Measurements from ENCODE around the gene SYNGR4.

The SYNGR4 gene

DNA sequence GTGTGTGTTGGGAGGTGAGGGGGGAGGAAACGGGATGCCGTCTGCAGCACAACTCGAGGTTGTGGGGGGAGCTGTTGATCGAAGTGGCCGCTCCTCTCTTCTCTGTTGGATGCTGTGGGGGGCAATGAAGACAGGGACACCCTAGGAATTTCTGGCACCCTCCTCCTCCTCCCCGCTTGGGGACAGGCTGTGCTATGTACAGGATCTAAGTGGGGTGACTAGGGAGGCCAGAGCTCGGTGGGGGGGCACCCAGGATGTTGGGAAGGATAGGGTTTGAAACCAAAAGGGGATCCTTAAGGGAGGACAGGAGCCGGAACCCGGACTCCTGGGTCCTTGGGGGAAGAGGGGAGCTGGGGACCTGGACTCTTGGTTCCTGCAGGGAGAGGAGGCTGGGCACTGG is 31.3 kb downstream of the SYNGR4 start:
- TF ChIP-seq POLR2AphosphoS5 (IDR thresholded peaks at IDR 0.05; ENCODE audit: borderline replicate concordance, low read depth, low read length) (no peak), EZH2 (IDR thresholded peaks at IDR 0.05) (no peak), FOXP2 (optimal IDR thresholded peaks at IDR 0.05; ENCODE audit: control extremely low read depth, extremely low read length, insufficient read depth) (no peak)
- Histone ChIP-seq H3K9me3 (ENCODE audit: low read depth, low read length) (no peaks in the 10 kb centered on the region), H3K27ac (no peak overlapping the region), H3K4me3 (no peak overlapping the region), H3K9ac (ENCODE audit: insufficient read length) (no peak overlapping the region), H3K36me3 (ENCODE audit: insufficient read depth, low read length) (no peaks in the 10 kb centered on the region)
- DNase-seq (ENCODE audit: low read depth, low spot score): no peak

DNA sequence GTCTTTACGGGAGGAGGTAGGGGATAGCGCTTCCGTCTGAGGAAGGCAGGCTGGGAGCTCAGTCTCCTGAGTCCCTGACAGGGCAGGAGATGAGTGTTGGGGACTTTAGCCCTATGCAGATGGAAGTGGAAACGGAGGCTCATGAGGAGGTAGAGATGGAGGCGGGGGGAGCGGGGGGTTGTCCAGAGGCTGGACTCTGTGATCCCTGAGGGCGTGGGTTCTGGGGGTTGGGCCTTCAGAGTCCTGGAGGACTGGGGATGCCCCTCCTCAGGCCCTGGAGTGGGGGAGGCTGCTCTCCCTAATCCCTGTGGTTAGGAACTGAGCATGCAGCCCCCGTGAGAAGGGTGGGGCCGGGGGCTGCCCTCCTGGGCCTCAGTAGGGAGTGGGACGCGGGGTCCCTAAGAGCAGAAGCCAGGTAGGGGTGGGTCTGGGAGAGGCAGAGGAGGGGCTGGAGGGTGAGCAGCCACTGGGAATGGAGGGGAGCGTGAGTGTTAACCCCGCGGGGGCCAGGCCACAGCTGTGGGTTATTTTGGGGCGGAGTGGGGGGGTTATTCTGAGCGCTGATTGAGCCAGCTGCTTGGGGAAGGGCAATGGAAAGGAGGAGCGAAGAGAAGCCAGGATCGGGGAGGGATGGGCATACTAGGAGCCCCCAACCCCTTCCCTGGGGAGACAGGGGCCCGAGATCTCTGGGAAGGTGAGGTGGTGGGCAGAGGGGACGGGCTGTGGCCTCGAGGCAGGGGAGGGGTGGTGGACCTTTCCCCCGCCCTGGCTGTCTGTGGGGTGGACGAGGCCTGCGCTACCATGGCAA is 32.1 kb downstream of the SYNGR4 start:
- peak; percentile 23; the same call in 1 of the 2 replicates for TF ChIP-seq POLR2AphosphoS5 (IDR thresholded peaks at IDR 0.05; ENCODE audit: borderline replicate concordance, low read depth, low read length)
- TF ChIP-seq EZH2 (IDR thresholded peaks at IDR 0.05): no peak
- TF ChIP-seq FOXP2 (optimal IDR thresholded peaks at IDR 0.05; ENCODE audit: control extremely low read depth, extremely low read length, insufficient read depth): no peak
- Histone ChIP-seq H3K27ac (no peak overlapping the region), H3K9me3 (ENCODE audit: low read depth, low read length) (no peaks in the 10 kb centered on the region), H3K4me3 (peak overlapping the region; percentile 66; the same call in 1 of the 2 replicates), H3K9ac (ENCODE audit: insufficient read length) (no peak overlapping the region), H3K36me3 (ENCODE audit: insufficient read depth, low read length) (no peaks in the 10 kb centered on the region)
- DNase-seq (ENCODE audit: low read depth, low spot score): no peak

DNA sequence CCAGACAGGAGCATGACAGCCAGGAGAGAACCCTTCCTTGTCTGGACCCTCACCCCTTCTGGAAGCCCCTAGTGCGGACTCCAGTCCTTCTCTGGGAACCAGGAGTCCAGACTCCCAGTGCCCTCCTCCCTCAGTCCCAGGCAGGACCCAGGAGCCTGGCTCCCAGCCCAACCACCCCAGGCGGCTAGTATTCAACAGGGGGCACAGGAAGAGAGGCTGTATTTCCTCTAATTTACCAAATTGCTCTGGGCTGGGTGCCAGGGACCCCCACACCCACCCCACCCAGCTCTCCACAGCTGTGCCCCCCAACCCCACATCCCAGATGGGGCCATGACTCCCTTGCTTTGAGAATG is 32.6 kb downstream of the SYNGR4 start:
- DNase-seq (ENCODE audit: low read depth, low spot score): no peak

DNA sequence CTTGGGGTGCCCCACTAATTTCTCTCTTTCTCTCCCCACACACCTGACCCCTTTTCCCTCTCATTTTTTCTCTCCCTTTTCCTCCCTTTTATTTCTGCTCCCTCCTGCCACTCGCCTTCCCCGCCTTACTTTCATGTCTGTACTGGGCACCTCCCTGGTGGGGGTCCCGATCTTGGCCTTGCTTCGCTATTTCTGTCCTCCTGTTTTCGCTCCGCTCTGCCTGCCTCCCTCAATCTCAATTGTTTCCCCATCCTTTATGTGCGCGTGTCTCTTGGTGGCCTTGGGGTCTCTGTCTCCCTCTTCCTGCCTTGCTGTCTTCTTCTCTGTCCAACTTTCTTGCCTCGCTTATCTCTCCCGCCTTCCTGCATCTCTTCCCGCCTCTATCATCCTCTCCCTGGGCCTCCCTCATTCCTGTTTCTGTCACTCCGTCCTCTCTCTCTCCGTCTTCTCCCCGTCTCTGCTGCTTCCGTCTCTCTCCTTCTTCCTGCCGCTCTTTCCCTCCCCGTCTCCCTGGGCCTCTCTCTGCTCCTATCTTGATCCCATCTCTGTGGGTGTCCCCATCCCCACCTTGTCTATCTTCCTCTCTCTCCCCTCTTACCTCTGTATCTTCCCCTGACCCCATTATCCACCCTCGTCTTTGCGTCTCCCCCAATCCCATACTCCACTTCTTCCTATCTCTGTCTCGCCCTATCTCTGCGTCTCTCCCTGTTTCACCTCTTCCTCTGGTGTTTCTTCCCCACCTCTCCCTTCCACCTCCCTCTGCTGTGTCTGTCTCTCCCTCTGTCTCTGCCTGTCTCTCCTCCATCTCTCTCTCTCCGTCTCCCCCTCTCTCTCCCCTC is 33.3 kb downstream of the SYNGR4 start:
- TF ChIP-seq EZH2 (IDR thresholded peaks at IDR 0.05): no peak
- TF ChIP-seq FOXP2 (optimal IDR thresholded peaks at IDR 0.05; ENCODE audit: control extremely low read depth, extremely low read length, insufficient read depth): no peak
- no peak for TF ChIP-seq POLR2AphosphoS5 (IDR thresholded peaks at IDR 0.05; ENCODE audit: borderline replicate concordance, low read depth, low read length)
- H3K9me3 ChIP-seq (ENCODE audit: low read depth, low read length): no peaks in the 10 kb centered on the region
- H3K36me3 ChIP-seq (ENCODE audit: insufficient read depth, low read length): no peaks in the 10 kb centered on the region
- peak overlapping the region; percentile 32 for H3K9ac ChIP-seq (ENCODE audit: insufficient read length)
- no peak overlapping the region for H3K27ac ChIP-seq
- DNase-seq (ENCODE audit: low read depth, low spot score): no peak
- peak overlapping the region; percentile 66 for H3K4me3 ChIP-seq

More for the DNA sequence above, 32.6 kb downstream of the SYNGR4 start:
- Histone ChIP-seq H3K36me3 (ENCODE audit: insufficient read depth, low read length) (no peaks in the 10 kb centered on the region), H3K9ac (ENCODE audit: insufficient read length) (no peak overlapping the region), H3K27ac (no peak overlapping the region), H3K4me3 (peak overlapping the region; percentile 66), H3K9me3 (ENCODE audit: low read depth, low read length) (no peaks in the 10 kb centered on the region)
- TF ChIP-seq EZH2 (IDR thresholded peaks at IDR 0.05) (no peak), FOXP2 (optimal IDR thresholded peaks at IDR 0.05; ENCODE audit: control extremely low read depth, extremely low read length, insufficient read depth) (no peak), POLR2AphosphoS5 (IDR thresholded peaks at IDR 0.05; ENCODE audit: borderline replicate concordance, low read depth, low read length) (no peak)

DNA sequence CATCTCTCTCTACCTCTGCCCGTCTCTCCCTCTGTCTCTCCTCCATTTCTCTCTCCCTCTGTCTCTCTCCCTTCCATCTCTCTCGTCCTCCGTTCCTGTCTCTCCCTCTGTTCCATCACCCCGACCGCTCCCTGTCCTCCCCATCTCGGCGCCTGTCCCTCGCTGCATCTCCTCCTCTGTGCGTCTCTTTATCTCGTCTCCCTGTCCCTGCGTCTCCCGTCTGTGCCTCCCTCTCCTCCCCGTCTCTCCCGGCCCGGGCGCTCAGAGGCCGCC is 33.9 kb downstream of the SYNGR4 start:
- Histone ChIP-seq H3K27ac (no peak overlapping the region), H3K9ac (ENCODE audit: insufficient read length) (peak overlapping the region; percentile 32), H3K36me3 (ENCODE audit: insufficient read depth, low read length) (no peaks in the 10 kb centered on the region), H3K4me3 (peak overlapping the region; percentile 66), H3K9me3 (ENCODE audit: low read depth, low read length) (no peaks in the 10 kb centered on the region)
- TF ChIP-seq EZH2 (IDR thresholded peaks at IDR 0.05): no peak
- no peak for TF ChIP-seq FOXP2 (optimal IDR thresholded peaks at IDR 0.05; ENCODE audit: control extremely low read depth, extremely low read length, insufficient read depth)
- TF ChIP-seq POLR2AphosphoS5 (IDR thresholded peaks at IDR 0.05; ENCODE audit: borderline replicate concordance, low read depth, low read length): no peak
- DNase-seq (ENCODE audit: low read depth, low spot score): no peak

DNA sequence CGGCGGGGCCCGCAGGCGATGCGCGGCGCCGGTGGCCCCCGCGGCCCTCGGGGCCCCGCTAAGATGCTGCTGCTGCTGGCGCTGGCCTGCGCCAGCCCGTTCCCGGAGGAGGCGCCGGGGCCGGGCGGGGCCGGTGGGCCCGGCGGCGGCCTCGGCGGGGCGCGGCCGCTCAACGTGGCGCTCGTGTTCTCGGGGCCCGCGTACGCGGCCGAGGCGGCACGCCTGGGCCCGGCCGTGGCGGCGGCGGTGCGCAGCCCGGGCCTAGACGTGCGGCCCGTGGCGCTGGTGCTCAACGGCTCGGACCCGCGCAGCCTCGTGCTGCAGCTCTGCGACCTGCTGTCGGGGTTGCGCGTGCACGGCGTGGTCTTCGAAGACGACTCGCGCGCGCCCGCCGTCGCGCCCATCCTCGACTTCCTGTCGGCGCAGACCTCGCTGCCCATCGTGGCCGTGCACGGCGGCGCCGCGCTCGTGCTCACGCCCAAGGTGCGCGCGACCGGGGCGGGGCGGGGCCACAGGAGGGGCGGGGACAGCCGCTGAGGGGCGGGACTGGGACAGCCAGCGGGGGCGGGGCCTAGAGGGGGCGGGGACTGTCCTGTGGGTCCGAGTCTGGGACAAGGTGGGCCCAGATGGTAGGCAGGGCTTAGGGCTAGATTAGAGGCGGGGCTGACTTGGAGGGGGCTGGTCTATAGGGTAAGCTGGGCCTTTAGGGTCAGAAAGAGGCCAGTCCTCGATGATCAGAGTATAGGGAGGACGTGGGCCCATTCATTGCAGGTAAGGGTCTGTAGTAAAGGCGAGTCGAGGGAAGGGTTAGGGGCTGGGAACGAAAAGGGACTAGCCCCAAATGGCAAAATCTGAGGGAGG is 34.4 kb downstream of the SYNGR4 start:
- no peak for TF ChIP-seq EZH2 (IDR thresholded peaks at IDR 0.05)
- no peak for TF ChIP-seq FOXP2 (optimal IDR thresholded peaks at IDR 0.05; ENCODE audit: control extremely low read depth, extremely low read length, insufficient read depth)
- no peak for TF ChIP-seq POLR2AphosphoS5 (IDR thresholded peaks at IDR 0.05; ENCODE audit: borderline replicate concordance, low read depth, low read length)
- peak overlapping the region; percentile 68; the same call in 1 of the 2 replicates for H3K27ac ChIP-seq

DNA sequence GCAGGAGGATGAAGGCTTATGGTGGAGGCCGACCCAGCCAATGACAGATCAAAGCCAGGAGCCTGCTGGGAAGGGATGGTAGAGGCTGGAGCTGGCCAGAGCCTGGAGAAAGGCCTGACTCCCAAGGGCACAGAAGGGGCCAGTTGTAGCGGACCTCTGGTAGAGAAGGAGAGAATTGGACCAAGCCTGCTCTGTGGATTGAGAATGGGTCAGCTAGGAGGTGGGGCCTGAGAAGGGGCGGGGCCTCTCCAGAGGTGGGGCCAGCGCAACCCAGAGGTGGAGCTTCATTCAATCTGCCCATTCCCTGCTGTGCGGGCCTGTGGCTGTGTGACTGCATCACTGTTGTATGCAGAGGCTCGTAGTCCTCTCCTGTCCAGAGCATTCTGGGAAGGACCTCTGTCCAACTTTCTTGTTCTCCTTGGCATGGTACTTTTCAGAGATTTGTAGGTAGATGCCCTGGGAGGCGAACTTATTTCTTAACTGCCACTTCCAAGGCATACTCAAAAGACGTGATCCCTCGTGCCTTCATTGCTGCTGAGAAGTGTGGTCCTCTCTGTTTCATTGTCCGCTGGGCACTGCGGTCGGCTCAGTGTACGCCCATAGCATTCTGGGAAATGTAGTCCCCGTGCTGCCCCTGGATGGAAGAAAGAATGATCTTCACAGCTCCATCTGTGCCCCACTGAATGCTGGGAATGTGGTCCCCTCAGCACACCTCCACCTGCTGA is 36.0 kb downstream of the SYNGR4 start:
- Histone ChIP-seq H3K9ac (ENCODE audit: insufficient read length) (no peak overlapping the region), H3K4me3 (no peak overlapping the region), H3K9me3 (ENCODE audit: low read depth, low read length) (no peaks in the 10 kb centered on the region), H3K36me3 (ENCODE audit: insufficient read depth, low read length) (no peaks in the 10 kb centered on the region), H3K27ac (no peak overlapping the region)
- TF ChIP-seq POLR2AphosphoS5 (IDR thresholded peaks at IDR 0.05; ENCODE audit: borderline replicate concordance, low read depth, low read length): no peak
- TF ChIP-seq FOXP2 (optimal IDR thresholded peaks at IDR 0.05; ENCODE audit: control extremely low read depth, extremely low read length, insufficient read depth): no peak
- no peak for TF ChIP-seq EZH2 (IDR thresholded peaks at IDR 0.05)
- DNase-seq (ENCODE audit: low read depth, low spot score): no peak

More for the DNA sequence above, 34.4 kb downstream of the SYNGR4 start:
- no peak for DNase-seq (ENCODE audit: low read depth, low spot score)
- Histone ChIP-seq H3K4me3 (peak overlapping the region; percentile 66), H3K36me3 (ENCODE audit: insufficient read depth, low read length) (no peaks in the 10 kb centered on the region), H3K9me3 (ENCODE audit: low read depth, low read length) (no peaks in the 10 kb centered on the region), H3K9ac (ENCODE audit: insufficient read length) (peak overlapping the region; percentile 32)

All from SK-N-MC (cell line).